Measurements from ENCODE around the gene BEST1. TPM values are rescaled to one million over a fixed set of nuclear protein-coding genes. Genes with fewer than 3 reads are reported as not detected.

Gene BEST1
- total RNA-seq, 1 experiment from 2014 or later: 0.13 TPM

DNA sequence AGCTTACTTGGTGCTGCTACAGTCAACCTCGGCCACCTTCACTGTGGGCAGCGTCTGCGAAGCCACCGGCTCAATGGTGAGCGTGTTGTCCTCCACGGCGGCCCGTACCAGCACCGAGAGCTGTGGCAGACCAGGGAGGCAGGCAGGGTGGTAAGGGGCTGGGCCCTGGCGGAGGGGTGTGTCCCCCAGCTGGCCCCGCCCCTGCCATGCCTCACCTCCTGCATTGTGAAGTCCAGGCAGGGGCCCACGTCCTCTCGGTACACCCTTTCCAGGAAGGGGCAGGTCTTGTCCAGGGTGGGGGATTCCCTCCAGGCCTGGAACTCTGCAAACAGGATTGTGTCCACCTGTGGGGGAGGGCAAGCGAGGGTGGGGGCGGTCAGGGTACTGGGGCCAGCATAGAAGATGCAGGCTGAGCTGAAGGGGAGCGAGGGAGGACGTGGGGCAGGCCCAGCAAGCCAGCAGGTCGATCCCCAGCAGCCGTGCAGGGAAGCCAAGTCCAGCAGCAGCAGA lies 45.6 kb upstream of the BEST1 start:
- TF ChIP-seq, protein P1, sequence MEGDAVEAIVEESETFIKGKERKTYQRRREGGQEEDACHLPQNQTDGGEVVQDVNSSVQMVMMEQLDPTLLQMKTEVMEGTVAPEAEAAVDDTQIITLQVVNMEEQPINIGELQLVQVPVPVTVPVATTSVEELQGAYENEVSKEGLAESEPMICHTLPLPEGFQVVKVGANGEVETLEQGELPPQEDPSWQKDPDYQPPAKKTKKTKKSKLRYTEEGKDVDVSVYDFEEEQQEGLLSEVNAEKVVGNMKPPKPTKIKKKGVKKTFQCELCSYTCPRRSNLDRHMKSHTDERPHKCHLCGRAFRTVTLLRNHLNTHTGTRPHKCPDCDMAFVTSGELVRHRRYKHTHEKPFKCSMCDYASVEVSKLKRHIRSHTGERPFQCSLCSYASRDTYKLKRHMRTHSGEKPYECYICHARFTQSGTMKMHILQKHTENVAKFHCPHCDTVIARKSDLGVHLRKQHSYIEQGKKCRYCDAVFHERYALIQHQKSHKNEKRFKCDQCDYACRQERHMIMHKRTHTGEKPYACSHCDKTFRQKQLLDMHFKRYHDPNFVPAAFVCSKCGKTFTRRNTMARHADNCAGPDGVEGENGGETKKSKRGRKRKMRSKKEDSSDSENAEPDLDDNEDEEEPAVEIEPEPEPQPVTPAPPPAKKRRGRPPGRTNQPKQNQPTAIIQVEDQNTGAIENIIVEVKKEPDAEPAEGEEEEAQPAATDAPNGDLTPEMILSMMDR (IDR thresholded peaks at IDR 0.05): no peak
- no peak for TF ChIP-seq TCF7L2 (IDR thresholded peaks at IDR 0.05; ENCODE audit: low read depth, low read length)
- no peak for TF ChIP-seq SIN3A (IDR thresholded peaks at IDR 0.05; ENCODE audit: borderline replicate concordance, insufficient read depth, low read depth, low read length)
- TF ChIP-seq, protein P2, sequence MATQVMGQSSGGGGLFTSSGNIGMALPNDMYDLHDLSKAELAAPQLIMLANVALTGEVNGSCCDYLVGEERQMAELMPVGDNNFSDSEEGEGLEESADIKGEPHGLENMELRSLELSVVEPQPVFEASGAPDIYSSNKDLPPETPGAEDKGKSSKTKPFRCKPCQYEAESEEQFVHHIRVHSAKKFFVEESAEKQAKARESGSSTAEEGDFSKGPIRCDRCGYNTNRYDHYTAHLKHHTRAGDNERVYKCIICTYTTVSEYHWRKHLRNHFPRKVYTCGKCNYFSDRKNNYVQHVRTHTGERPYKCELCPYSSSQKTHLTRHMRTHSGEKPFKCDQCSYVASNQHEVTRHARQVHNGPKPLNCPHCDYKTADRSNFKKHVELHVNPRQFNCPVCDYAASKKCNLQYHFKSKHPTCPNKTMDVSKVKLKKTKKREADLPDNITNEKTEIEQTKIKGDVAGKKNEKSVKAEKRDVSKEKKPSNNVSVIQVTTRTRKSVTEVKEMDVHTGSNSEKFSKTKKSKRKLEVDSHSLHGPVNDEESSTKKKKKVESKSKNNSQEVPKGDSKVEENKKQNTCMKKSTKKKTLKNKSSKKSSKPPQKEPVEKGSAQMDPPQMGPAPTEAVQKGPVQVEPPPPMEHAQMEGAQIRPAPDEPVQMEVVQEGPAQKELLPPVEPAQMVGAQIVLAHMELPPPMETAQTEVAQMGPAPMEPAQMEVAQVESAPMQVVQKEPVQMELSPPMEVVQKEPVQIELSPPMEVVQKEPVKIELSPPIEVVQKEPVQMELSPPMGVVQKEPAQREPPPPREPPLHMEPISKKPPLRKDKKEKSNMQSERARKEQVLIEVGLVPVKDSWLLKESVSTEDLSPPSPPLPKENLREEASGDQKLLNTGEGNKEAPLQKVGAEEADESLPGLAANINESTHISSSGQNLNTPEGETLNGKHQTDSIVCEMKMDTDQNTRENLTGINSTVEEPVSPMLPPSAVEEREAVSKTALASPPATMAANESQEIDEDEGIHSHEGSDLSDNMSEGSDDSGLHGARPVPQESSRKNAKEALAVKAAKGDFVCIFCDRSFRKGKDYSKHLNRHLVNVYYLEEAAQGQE (IDR thresholded peaks at IDR 0.05; ENCODE audit: insufficient read depth in 1 of 2, low read depth in 2 of 2, low read length in 1 of 2): no peak
- no peak for TF ChIP-seq POLR2AphosphoS5 (IDR thresholded peaks at IDR 0.05; ENCODE audit: low read depth, low read length)
- 0 out of 2 replicates have a peak, but pooled peaks have one; percentile 37 for ATAC-seq
- DNase-seq (ENCODE audit: low read depth, low spot score): no peak
- no peak overlapping the region for H3K4me3 ChIP-seq (ENCODE audit: low read depth in 2 of 2, low read length in 2 of 2)
- no peaks in the 10 kb centered on the region for H3K27me3 ChIP-seq (ENCODE audit: control insufficient read depth, insufficient read depth, low read length)
- intact Hi-C loops (cut with micrococcal nuclease; ENCODE audit: unreplicated experiment): no loop called here
- in situ Hi-C loops (cut with HindIII; ENCODE audit: low pct_unique_long_range_greater_than_20kb, low sequenced_read_pairs): no loop called here
- H3K27ac ChIP-seq (ENCODE audit: low read length): no peak overlapping the region
- ChIA-PET CTCF (interaction anchor here (1.2 kb wide), 1 partner anchor 43 kb away, joined by 3 read pairs; no protein-coding TSS in a partner anchor), POLR2A (no interaction called here)
- no peaks in the 10 kb centered on the region for H3K36me3 ChIP-seq (ENCODE audit: control insufficient read depth, insufficient read depth, low read length)
- no peaks in the 10 kb centered on the region for H3K4me1 ChIP-seq (ENCODE audit: control insufficient read depth, insufficient read depth, low read length)
- no TSS peak for BruUV-seq (replicated peaks)
- H3K9me3 ChIP-seq (ENCODE audit: control insufficient read depth, insufficient read depth, low read depth, low read length): no peaks in the 10 kb centered on the region

DNA sequence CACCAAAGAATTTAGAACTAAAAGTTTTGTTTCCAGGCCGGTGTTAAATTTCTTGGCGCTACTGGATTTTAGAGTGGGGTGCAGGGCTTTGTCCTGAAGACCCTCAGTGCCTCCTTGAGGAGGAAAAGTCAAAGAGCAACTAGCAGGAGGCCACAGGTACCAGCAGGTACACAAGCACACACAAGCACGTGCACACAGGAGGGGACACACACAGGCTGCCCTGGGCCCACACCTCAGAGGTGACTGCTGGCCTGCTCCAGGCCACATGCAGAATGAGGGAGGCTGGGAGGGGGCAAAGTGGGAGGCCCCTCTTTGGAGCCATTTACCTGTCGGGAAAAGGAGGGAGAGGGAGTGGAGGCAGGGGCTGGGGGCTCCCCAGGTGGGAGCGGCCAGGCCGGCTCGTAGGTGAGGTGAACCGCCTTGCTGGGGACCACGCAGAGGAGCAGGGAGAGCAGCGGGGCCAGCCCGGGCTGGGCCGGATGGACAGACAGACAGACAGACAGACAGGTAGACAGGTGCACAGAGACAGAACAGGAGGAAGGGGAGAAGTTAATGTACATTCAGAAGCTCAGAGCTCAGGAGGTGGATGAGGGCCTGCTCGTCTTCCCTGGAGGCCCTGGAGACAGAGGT lies 45.0 kb upstream of the BEST1 start:
- Histone ChIP-seq H3K27ac (ENCODE audit: low read length) (no peak overlapping the region), H3K4me1 (ENCODE audit: control insufficient read depth, insufficient read depth, low read length) (no peaks in the 10 kb centered on the region), H3K36me3 (ENCODE audit: control insufficient read depth, insufficient read depth, low read length) (no peaks in the 10 kb centered on the region), H3K9me3 (ENCODE audit: control insufficient read depth, insufficient read depth, low read depth, low read length) (no peaks in the 10 kb centered on the region), H3K4me3 (ENCODE audit: low read depth in 2 of 2, low read length in 2 of 2) (no peak overlapping the region), H3K27me3 (ENCODE audit: control insufficient read depth, insufficient read depth, low read length) (no peaks in the 10 kb centered on the region)
- ATAC-seq: no peak
- BruUV-seq (replicated peaks): no TSS peak
- intact Hi-C loops (cut with micrococcal nuclease; ENCODE audit: unreplicated experiment) (no loop called here), in situ Hi-C loops (cut with HindIII; ENCODE audit: low pct_unique_long_range_greater_than_20kb, low sequenced_read_pairs) (no loop called here)
- ChIA-PET CTCF (no interaction called here), POLR2A (no interaction called here)
- TF ChIP-seq, protein P1 (IDR thresholded peaks at IDR 0.05): no peak
- TF ChIP-seq SIN3A (IDR thresholded peaks at IDR 0.05; ENCODE audit: borderline replicate concordance, insufficient read depth, low read depth, low read length): no peak
- TF ChIP-seq POLR2AphosphoS5 (IDR thresholded peaks at IDR 0.05; ENCODE audit: low read depth, low read length): no peak
- TF ChIP-seq, protein P2 (IDR thresholded peaks at IDR 0.05; ENCODE audit: insufficient read depth in 1 of 2, low read depth in 2 of 2, low read length in 1 of 2): no peak
- TF ChIP-seq TCF7L2 (IDR thresholded peaks at IDR 0.05; ENCODE audit: low read depth, low read length): no peak
- DNase-seq (ENCODE audit: low read depth, low spot score): no peak
